HG03565 (cell line): ENCODE results near the gene TCEAL3.
"Not testable (repeated sequence)": the region's sequence is repeated elsewhere in the genome, so short reads cannot be mapped to it uniquely, and the experiment has no call there.

Experiments
- ATAC-seq: cut with Tn5 transposase; IDR thresholded peaks from one replicate; pipeline ENCODE4 v1.9.1; 2021; ENCODE audit warnings: mild to moderate bottlenecking, moderate library complexity; ENCODE audit not compliant: unreplicated experiment

TCEAL3 gene

DNA sequence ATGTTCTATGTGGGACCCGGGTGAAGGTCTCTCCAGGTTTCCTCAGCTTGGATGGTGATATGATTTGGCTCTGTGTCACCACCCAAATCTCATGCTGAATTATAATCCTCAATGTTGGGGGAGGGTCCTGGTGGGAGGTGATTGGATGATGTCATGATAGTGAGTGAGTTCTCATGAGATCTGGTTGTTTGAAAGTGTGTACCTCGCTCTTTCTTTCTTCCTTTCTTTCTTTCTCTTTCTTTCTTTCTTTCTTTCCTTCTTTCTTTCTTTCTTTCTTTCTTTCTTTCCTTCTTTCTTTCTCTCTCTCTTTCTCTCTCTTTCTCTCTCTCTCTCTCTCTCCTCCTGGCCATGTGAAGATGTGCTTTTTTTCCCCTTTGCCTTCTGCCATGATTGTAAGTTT lies 51.7 kb downstream of the TCEAL3 start:
- ATAC-seq, result not testable (repeated sequence)
